GDM1 (cell line): Measurements from ENCODE around the gene USP36.
"Not testable (repeated sequence)": the region's sequence is repeated elsewhere in the genome, so short reads cannot be mapped to it uniquely, and the experiment has no call there.

Source experiments
- DNase-seq: peaks from one replicate; lab custom pipeline; 2025; lab: John Stamatoyannopoulos, UW

Gene USP36

GRCh38 chr17:78840780-78841611 lies at the start of gene USP36:
TSS of gene USP36 (minus strand) at chr17:78840814. CDS start at chr17:78836363, 4,451 bp downstream.
- peak; percentile 99 for DNase-seq

- DNase-seq, result not testable (repeated sequence)
Measured at GRCh38 chr17:78890096-78890495, 49.5 kb upstream of the USP36 start.

GRCh38 chr17:78889531-78889930 lies 48.9 kb upstream of the USP36 start:
- no peak for DNase-seq

- DNase-seq, result no peak
Measured at GRCh38 chr17:78888941-78889518, 48.4 kb upstream of the USP36 start.

GRCh38 chr17:78886954-78887353 lies 46.3 kb upstream of the USP36 start:
- DNase-seq, result no peak

- DNase-seq, result no peak
Measured at GRCh38 chr17:78885956-78886355, 45.3 kb upstream of the USP36 start.

- no peak for DNase-seq
Measured at GRCh38 chr17:78884876-78885667, 44.5 kb upstream of the USP36 start.

- no peak for DNase-seq
Measured at GRCh38 chr17:78884148-78884825, 43.7 kb upstream of the USP36 start.

- DNase-seq, result no peak
Measured at GRCh38 chr17:78883533-78884131, 43.0 kb upstream of the USP36 start.

- no peak for DNase-seq
Measured at GRCh38 chr17:78883089-78883532, 42.5 kb upstream of the USP36 start.

GRCh38 chr17:78882540-78883088 lies 42.0 kb upstream of the USP36 start:
- DNase-seq, result no peak

- DNase-seq, result no peak
Measured at GRCh38 chr17:78879635-78880186, 39.1 kb upstream of the USP36 start.

GRCh38 chr17:78878871-78879527 lies 38.4 kb upstream of the USP36 start:
- DNase-seq, result no peak

GRCh38 chr17:78878261-78878660 lies 37.6 kb upstream of the USP36 start:
- no peak for DNase-seq

GRCh38 chr17:78876954-78877517 lies 36.4 kb upstream of the USP36 start:
- not testable (repeated sequence) for DNase-seq

GRCh38 chr17:78876094-78876597 lies 35.5 kb upstream of the USP36 start:
- no peak for DNase-seq

- peak; percentile 37 for DNase-seq
Measured at GRCh38 chr17:78875363-78876093, 34.9 kb upstream of the USP36 start.

- DNase-seq, result no peak
Measured at GRCh38 chr17:78873519-78874340, 33.1 kb upstream of the USP36 start.
